GM18502 (cell line): ENCODE data around the gene SLC38A3.
"Not testable (repeated sequence)": the region's sequence is repeated elsewhere in the genome, so short reads cannot be mapped to it uniquely, and the experiment has no call there.

ENCODE experiments used
- ATAC-seq: cut with Tn5 transposase; IDR thresholded peaks from one replicate; pipeline ENCODE4 v1.9.1; 2021; ENCODE audit warnings: mild to moderate bottlenecking; ENCODE audit not compliant: unreplicated experiment, poor library complexity

Gene SLC38A3

GRCh38 chr3:50208677-50209344 is 3.7 kb downstream of the SLC38A3 start:
- no peak for ATAC-seq

GRCh38 chr3:50210176-50210509 is 5.1 kb downstream of the SLC38A3 start:
- no peak for ATAC-seq

- no peak for ATAC-seq
Observed at GRCh38 chr3:50210510-50211367, 5.7 kb downstream of the SLC38A3 start.

GRCh38 chr3:50211368-50211717 is 6.3 kb downstream of the SLC38A3 start:
- ATAC-seq: not testable (repeated sequence)

- no peak for ATAC-seq
Observed at GRCh38 chr3:50211930-50212329, 6.9 kb downstream of the SLC38A3 start.

- ATAC-seq: no peak
Observed at GRCh38 chr3:50212502-50212901, 7.4 kb downstream of the SLC38A3 start.

GRCh38 chr3:50212971-50213370 is 7.9 kb downstream of the SLC38A3 start:
- ATAC-seq: no peak

- no peak for ATAC-seq
Observed at GRCh38 chr3:50213373-50213772, 8.3 kb downstream of the SLC38A3 start.

GRCh38 chr3:50214824-50215223 is 9.8 kb downstream of the SLC38A3 start:
- ATAC-seq: no peak

- ATAC-seq: no peak
Observed at GRCh38 chr3:50215529-50215928, 10.5 kb downstream of the SLC38A3 start.

- ATAC-seq: no peak
Observed at GRCh38 chr3:50217681-50218080, 12.6 kb downstream of the SLC38A3 start.

GRCh38 chr3:50218448-50218847 is 13.4 kb downstream of the SLC38A3 start:
- ATAC-seq: no peak

- no peak for ATAC-seq
Observed at GRCh38 chr3:50219285-50219684, 14.2 kb downstream of the SLC38A3 start.

- no peak for ATAC-seq
Observed at GRCh38 chr3:50220109-50220508, 15.0 kb downstream of the SLC38A3 start.

- ATAC-seq: no peak
Observed at GRCh38 chr3:50221051-50221410, 16.0 kb downstream of the SLC38A3 start.

- no peak for ATAC-seq
Observed at GRCh38 chr3:50221411-50222168, 16.5 kb downstream of the SLC38A3 start.

- no peak for ATAC-seq
Observed at GRCh38 chr3:50222169-50222528, 17.1 kb downstream of the SLC38A3 start.

GRCh38 chr3:50224639-50225038 is 19.6 kb downstream of the SLC38A3 start:
- ATAC-seq: no peak

GRCh38 chr3:50226888-50227389 is 21.9 kb downstream of the SLC38A3 start:
- ATAC-seq: no peak

- ATAC-seq: peak; percentile 87
Observed at GRCh38 chr3:50227390-50228183, 22.5 kb downstream of the SLC38A3 start.
